C4-2B (cell line): Measurements from ENCODE around the gene COP1.

ENCODE experiments used
- ZFX ChIP-seq: fragments of 450-650 bp; IDR thresholded peaks from 2 replicates; pipeline ENCODE4 v1.6.1; 2017
- TF ChIP-seq, protein P1 (sequence below): fragments of 450-650 bp; conservative IDR thresholded peaks from 2 replicates; pipeline ENCODE4 v1.5.1; 2017; ENCODE audit warnings: mild to moderate bottlenecking

GRCh38 chr1:175919001-175919400, 288.1 kb downstream of the COP1 start:
- TF ChIP-seq, protein P1, sequence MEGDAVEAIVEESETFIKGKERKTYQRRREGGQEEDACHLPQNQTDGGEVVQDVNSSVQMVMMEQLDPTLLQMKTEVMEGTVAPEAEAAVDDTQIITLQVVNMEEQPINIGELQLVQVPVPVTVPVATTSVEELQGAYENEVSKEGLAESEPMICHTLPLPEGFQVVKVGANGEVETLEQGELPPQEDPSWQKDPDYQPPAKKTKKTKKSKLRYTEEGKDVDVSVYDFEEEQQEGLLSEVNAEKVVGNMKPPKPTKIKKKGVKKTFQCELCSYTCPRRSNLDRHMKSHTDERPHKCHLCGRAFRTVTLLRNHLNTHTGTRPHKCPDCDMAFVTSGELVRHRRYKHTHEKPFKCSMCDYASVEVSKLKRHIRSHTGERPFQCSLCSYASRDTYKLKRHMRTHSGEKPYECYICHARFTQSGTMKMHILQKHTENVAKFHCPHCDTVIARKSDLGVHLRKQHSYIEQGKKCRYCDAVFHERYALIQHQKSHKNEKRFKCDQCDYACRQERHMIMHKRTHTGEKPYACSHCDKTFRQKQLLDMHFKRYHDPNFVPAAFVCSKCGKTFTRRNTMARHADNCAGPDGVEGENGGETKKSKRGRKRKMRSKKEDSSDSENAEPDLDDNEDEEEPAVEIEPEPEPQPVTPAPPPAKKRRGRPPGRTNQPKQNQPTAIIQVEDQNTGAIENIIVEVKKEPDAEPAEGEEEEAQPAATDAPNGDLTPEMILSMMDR = no peak
- no peak for TF ChIP-seq ZFX
